ENCODE results near the gene KIF16B. TPM values are rescaled to one million over a fixed set of nuclear protein-coding genes. Genes with fewer than 3 reads are reported as not detected.
A peak's percentile ranks its signal among the peaks of the same experiment; 100 is the strongest.
"Not testable (repeated sequence)": the region's sequence is repeated elsewhere in the genome, so short reads cannot be mapped to it uniquely, and the experiment has no call there.

KIF16B gene
- polyA plus RNA-seq, 4 donors: 9.8 to 23.5 (median 19.5) TPM

GRCh38 chr20:16596404-16596803 lies 23.2 kb upstream of the KIF16B start:
- not testable (repeated sequence) for DNase-seq (ENCODE audit: low read depth in 4 of 4, low spot score in 3 of 4)

DNA sequence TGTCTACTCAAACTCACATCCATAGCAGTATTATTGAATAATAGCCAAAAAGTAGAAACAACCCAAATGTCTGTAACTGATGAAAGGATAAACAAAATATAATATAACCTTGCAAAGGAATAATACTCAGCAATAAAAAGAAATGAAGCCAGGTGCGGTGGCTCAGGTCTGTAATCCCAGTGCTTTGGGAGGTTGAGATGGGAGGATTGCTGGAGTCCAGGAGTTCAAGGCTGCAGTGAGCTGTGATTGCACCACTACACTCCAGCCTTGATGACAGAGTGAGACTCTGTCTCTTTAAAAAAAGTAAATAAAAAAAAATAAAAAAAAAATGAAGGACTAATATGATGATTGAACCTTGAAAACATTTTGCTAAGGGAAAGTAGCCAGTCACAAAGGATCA lies 22.1 kb upstream of the KIF16B start:
- no peak for DNase-seq (ENCODE audit: low read depth in 4 of 4, low spot score in 3 of 4)

- DNase-seq (ENCODE audit: low read depth in 4 of 4, low spot score in 3 of 4): no peak
Measured at GRCh38 chr20:16590041-16590633, 16.9 kb upstream of the KIF16B start.

- no peak for DNase-seq (ENCODE audit: low read depth in 4 of 4, low spot score in 3 of 4)
Measured at GRCh38 chr20:16589623-16590022, 16.4 kb upstream of the KIF16B start.

DNA sequence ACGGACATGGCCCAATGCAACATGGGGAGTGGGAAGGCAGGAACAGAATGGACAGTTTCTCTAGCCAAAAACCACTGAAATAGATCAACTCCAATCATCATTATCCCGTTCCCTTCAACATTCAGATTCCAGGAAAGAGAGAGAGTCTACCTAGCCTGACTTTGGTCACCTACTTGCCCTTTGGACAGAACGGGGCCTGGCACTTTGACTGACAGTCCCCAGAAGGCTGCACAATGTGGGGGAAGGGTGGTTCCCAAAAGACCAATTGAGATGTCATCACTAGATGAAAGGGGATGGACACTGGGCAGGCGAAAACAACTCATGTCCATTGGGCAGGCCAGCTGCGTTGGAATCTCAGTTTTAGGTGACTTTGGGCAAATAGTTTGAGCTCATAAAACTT lies 15.0 kb upstream of the KIF16B start:
- DNase-seq (ENCODE audit: low read depth in 4 of 4, low spot score in 3 of 4): no peak

- DNase-seq (ENCODE audit: low read depth in 4 of 4, low spot score in 3 of 4): no peak
Measured at GRCh38 chr20:16587066-16587465, 13.8 kb upstream of the KIF16B start.

GRCh38 chr20:16583474-16583873 lies 10.2 kb upstream of the KIF16B start:
- DNase-seq (ENCODE audit: low read depth in 4 of 4, low spot score in 3 of 4): no peak

DNA sequence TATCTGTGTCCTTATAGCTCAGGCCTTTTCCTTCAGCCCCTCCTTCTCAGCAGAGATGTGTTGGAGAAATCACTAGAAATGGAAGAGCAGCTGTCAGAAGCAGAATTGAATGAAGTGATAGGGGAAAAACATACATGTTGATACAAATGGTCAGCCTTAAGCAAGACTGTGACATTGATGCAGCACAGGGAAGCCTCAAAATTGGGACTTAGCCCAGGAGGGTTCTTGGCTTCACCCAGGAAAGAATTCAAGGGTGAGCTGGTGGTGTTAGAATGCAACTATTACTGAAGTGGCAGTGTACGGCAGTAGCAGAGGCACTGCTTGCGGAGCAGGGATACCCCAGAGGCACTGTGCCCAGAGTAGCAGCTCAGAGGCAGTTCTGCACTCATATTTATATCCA lies 8.0 kb upstream of the KIF16B start:
- DNase-seq (ENCODE audit: low read depth in 4 of 4, low spot score in 3 of 4): no peak

DNA sequence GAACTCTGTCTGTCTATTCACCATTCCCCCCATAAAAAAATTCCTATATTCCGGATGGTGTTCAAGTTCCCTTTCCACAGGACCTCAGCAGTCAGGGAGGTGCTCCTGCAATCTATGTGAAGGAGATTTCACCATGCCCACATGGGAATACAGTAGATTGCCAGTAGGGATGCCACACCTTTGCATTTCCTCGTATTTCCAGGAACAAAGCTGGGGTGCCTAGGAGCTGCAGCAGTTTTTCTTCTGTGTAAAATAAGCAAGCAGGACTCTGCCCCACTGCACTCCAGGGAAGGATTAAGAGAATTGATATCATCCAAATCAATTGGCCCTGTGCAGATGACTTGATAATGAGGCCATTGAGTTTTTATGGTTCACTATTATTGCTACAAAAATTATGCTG lies 7.4 kb upstream of the KIF16B start:
- DNase-seq (ENCODE audit: low read depth in 4 of 4, low spot score in 3 of 4): no peak

DNA sequence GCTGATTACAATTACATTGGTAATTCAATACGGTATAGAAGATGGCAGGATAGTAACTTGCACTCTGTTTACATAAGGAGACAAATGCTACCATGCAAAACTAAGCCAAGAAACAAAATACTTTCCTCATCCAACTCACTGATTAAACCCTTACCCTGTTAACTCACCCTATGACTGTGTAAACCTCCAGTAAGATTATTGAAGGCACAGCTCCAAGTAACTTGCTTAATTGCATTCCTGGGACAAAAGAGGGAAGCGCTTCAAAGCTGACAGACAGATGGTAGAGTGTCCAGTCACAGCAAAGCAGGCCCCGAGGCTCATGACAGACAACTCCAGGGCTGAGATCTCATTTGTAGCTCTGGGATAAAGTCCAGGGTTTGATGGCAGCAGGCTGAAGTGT lies 6.9 kb upstream of the KIF16B start:
- peak in 1 of 4 donors; percentile 48 for DNase-seq (ENCODE audit: low read depth in 4 of 4, low spot score in 3 of 4)

DNA sequence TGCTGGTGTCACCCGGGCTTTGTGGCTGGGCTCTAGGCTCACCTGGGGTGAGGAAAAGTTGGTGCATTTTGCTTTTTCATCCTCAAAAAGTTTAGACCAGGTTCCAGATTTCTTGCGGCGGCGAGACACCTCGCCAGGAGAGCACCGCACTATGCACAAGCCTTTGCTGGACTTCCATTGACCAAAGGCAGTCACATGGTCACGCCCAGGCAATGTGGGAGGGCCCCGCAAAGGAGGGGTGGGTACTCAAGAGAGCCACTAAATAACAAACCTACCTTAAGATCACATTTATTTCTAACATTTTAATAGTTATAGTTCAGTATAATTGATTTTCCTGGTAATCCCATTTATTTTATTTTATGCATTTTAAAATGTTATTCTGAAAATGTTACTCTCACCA lies 3.0 kb upstream of the KIF16B start:
- DNase-seq (ENCODE audit: low read depth in 4 of 4, low spot score in 3 of 4): no peak

DNA sequence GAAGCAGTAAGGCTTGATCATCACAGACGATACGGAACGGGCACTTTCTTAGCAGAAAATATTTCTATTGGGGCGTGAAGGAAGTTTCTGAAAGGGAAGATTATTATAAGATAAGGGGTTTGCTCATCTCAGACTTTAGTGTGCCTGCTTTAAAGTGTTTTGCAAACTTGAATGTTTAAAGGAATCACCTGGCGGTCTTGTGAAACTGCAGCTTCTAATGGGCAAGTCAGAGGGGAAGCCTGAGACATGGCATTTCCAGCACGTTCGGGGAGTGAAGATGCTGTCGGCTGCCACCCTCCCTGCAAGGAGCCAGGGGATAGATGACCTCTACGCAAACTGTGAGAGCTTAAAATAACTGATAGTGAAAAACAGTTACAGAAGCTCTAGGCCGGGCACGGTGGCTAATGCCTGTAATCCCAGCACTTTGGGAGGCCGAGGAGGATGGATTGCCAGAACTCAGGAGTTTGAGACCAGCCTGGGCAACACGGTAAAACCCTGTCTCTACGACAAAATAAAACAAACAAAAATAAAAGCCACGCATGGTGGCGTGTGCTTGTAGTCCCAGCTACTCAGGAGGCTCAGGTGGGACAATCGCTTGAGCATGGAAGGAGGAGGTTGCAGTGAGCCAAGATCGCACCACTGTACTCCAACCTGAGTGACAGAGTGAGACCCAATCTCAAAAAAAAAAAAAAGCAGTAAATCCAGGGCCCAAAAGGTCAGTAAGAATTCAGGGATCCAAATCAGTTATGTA lies 2.3 kb upstream of the KIF16B start:
- no peak for DNase-seq (ENCODE audit: low read depth in 4 of 4, low spot score in 3 of 4)

DNA sequence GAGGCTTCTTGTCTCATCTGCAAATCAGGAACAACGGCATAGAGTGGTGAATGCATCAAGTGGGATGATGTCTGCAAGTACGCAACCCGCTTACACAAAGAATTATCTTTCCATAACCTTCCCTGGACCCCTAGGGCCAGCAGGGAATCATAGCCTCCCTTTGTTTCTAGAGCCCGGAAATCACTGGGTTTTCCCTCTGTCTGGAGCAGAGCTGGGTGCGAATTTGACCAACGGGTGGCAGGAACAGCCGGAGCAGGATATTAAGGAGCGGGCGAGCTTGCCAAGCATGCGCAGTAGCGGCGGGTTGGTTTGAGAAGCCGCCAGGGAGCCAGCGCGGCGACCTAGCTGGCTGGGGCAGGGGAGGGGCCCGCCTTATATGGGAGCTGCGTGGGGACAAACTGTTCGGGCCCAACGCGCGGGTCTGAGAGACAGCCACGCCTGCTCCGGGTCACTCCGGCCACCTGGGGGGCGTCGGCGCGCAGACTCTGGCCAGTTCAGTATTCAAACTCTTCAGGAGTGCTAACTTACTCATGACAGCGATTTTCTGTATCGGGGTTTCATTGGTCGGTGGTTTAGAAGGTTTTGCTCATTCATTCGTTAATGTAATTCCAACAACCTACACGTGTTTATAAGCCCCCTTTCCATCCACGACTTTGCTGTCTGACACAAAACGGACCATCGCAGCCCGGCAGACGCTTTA lies 1.6 kb upstream of the KIF16B start:
- DNase-seq (ENCODE audit: low read depth in 4 of 4, low spot score in 3 of 4): peak in 1 of 4 donors; percentile 61

DNA sequence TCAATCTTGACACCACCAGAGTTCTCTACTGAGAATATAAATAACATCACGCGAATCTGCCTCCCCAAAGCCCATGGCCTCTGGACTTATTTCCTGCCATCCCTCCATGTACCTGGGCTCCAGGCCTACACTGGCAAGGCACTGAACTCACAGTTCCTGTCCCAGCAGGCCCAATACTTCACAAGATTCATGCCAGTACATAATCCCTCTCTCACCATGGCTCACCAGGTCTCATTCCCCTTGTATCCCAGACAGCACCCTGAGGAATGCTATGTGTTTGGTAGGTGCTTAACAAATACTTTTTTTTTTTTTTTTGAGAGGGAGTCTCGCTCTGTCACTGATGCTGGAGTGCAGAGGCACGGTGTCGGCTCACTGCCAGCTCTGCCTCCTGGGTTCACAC lies 1.9 kb downstream of the KIF16B start:
- no peak for DNase-seq (ENCODE audit: low read depth in 4 of 4, low spot score in 3 of 4)

- no peak for DNase-seq (ENCODE audit: low read depth in 4 of 4, low spot score in 3 of 4)
Measured at GRCh38 chr20:16569246-16570153, 3.7 kb downstream of the KIF16B start.

GRCh38 chr20:16566080-16566479 lies 7.2 kb downstream of the KIF16B start:
- no peak for DNase-seq (ENCODE audit: low read depth in 4 of 4, low spot score in 3 of 4)

DNA sequence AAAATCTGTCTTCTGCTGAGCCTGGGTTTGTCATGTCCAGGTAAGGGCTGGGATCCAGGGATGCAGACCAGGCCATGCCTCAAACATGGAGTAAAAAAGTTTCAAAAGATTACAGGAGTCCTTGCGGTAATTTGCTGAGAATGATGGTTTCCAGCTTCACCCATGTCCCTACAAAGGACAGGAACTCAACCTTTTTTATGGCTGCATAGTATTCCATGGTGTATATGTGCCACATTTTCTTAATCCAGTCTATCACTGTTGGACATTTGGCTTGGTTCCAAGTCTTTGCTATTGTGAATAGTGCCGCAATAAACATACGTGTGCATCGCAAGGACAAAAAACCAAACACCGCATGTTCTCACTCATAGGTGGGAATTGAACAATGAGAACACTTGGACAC lies 9.2 kb downstream of the KIF16B start:
- not testable (repeated sequence) for DNase-seq (ENCODE audit: low read depth in 4 of 4, low spot score in 3 of 4)

DNA sequence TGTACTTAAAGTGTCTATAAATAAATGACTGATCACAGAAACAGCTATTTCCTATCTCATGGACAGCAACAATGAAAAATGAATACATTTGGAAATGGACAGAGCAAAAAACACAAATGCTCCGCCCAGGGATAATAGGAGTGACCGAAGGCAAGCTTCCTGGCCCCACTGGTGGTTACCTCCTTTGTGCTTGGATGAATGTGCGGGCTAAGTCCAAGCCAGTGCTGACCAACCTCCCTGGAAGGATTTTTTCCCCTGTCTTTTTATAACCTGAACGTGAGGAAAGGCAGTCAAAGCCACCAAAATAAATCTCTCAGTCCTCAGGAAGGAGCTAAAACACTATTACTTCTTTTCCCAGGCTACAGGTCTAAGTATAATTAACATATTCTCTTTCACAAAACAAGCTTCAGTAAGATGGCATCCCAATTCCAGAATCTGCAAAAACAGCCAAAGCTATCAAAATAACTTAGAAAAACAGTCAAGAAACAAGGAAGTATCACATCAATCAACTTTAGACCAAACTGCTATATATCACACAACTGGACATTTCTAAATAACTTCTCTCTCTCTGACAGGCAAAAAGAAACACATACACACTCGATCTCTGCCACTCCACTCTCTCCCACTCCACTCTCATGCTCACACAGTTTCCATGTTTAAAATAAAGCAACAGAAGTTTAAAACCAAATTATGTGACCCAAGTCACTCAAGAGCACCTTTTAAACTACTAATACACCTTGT lies 10.0 kb downstream of the KIF16B start:
- no peak for DNase-seq (ENCODE audit: low read depth in 4 of 4, low spot score in 3 of 4)

DNA sequence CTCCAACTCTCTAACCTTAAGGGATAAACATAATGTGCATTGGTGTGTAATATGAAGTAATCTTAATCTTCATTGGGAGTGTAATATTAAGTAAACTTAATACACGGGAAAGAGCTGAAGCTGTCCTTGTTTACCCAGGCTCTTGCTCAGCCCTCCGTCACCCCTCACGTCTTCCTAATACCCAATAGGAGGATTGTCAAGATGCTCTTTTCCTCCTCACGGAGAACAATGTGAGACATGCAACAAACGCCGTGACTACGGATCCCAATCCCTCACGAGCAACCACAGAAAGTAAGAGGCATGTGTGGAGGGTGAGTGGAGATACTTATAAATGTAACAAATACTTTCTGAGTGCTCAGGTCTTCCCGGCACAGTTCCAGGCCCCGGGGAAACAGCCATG lies 11.0 kb downstream of the KIF16B start:
- DNase-seq (ENCODE audit: low read depth in 4 of 4, low spot score in 3 of 4): no peak

GRCh38 chr20:16560661-16561060 lies 12.6 kb downstream of the KIF16B start:
- DNase-seq (ENCODE audit: low read depth in 4 of 4, low spot score in 3 of 4): no peak

Data from left renal pelvis (tissue), 4 donors.